ENCODE measurements around the gene ATP11C. TPM values are rescaled to one million over a fixed set of nuclear protein-coding genes. Genes with fewer than 3 reads are reported as not detected.
A peak's percentile ranks its signal among the peaks of the same experiment; 100 is the strongest.

ATP11C gene
- total and polyA plus RNA-seq, 2 of the 4 experiments (the other 2 are of a cell fraction) = 19.3 to 40.0 TPM

GRCh38 chrX:139831675-139832456 lies 101.0 kb downstream of the ATP11C start:
- Histone ChIP-seq H2BK120ac (ENCODE audit: low read depth, low read length) (no peak overlapping the region), H4K20me1 (ENCODE audit: insufficient read depth, low read length) (no peaks in the 10 kb centered on the region), H4K91ac (ENCODE audit: insufficient read depth, low read depth, low read length) (no peak overlapping the region), H2AK9ac (replicated peaks; ENCODE audit: low read depth, low read length, poor library complexity) (no peak overlapping the region), H2BK5ac (ENCODE audit: low read depth, low read length, poor library complexity, severe bottlenecking) (no peak overlapping the region), H4K5ac (ENCODE audit: low read depth, low read length) (no peak overlapping the region), H3K27me3 (ENCODE audit: control insufficient read depth, insufficient read depth, low read length) (no peaks in the 10 kb centered on the region), H3K4ac (ENCODE audit: low read depth, low read length) (no peak overlapping the region), H3K36me3 (ENCODE audit: control insufficient read depth, insufficient read depth, low read length) (no peaks in the 10 kb centered on the region), H2BK20ac (ENCODE audit: low read depth, low read length) (no peak overlapping the region), H3K14ac (replicated peaks; ENCODE audit: low read depth, low read length) (no peak overlapping the region), H2AFZ (replicated peaks; ENCODE audit: low read length, poor library complexity) (no peak overlapping the region), H3K56ac (ENCODE audit: extremely low read depth, insufficient read depth, low read length) (no peak overlapping the region), H2BK15ac (ENCODE audit: low read depth, low read length) (no peak overlapping the region), H2AK5ac (ENCODE audit: low read depth, low read length) (no peak overlapping the region), H3K4me2 (ENCODE audit: low read depth, low read length) (peak overlapping the region; percentile 66; the same call in 1 of the 2 replicates), H3K9ac (ENCODE audit: low read depth, low read length) (no peak overlapping the region), H3K9me3 (ENCODE audit: control insufficient read depth, insufficient read depth, low read length) (no peaks in the 10 kb centered on the region), H3K18ac (ENCODE audit: low read depth, low read length) (no peak overlapping the region), H3K4me1 (ENCODE audit: control insufficient read depth, insufficient read depth, low read length) (peaks cover 7% of the 10 kb centered on the region), H3K27ac (ENCODE audit: insufficient read depth, low read length) (no peak overlapping the region), H3K23ac (ENCODE audit: low read depth, low read length) (no peak overlapping the region), H3K79me1 (ENCODE audit: low read depth in 1 of 2, low read length in 2 of 2) (peaks cover 7 to 12% of the 10 kb centered on the region in 2 experiments), H4K8ac (ENCODE audit: low read depth in 2 of 2, low read length in 2 of 2) (no peak overlapping the region), H3K9me1 (ENCODE audit: insufficient read depth, low read length) (no peaks in the 10 kb centered on the region), H3K4me3 (ENCODE audit: insufficient read depth, low read depth, low read length) (no peak overlapping the region)
- ChIA-PET CTCF (interaction anchor here (0.8 kb wide), 1 partner anchor 27 kb away, joined by 3 read pairs; no protein-coding TSS in a partner anchor), POLR2A (ENCODE audit: unreplicated experiment) (no interaction called here)
- peak; percentile 70 for DNase-seq
- in situ Hi-C loops (cut with MboI; ENCODE audit: low sequenced_read_pairs) = no loop called here
- WGBS, 2 experiments (ENCODE audit: extremely low coverage in 2 of 2, insufficient read length in 1 of 2) = 33% methylated on average over 1 of the region's 3 CpGs; no CpG with 5 or more reads in 1 of the 2 experiments
- no TSS peak for BruUV-seq (replicated peaks)
- dilution Hi-C loops (cut with HindIII; ENCODE audit: low sequenced_read_pairs, unreplicated experiment) = no loop called here
- intact Hi-C loops (cut with micrococcal nuclease) = loop anchor here (2.0 to 5.0 kb wide), 2 partner anchors 49 to 100 kb away; partner anchors contain the start of gene ATP11C
- TF ChIP-seq MAZ (IDR thresholded peaks at IDR 0.05; ENCODE audit: borderline replicate concordance, low read depth, low read length) (no peak), RCOR1 (IDR thresholded peaks at IDR 0.05; ENCODE audit: insufficient replicate concordance, low read length) (no peak), CHD1 (IDR thresholded peaks at IDR 0.05; ENCODE audit: low read depth, low read length) (no peak), RFX5 (IDR thresholded peaks at IDR 0.05; ENCODE audit: low read depth, low read length) (no peak), RAD21 (IDR thresholded peaks at IDR 0.05; ENCODE audit: low read length) (no peak), USF2 (IDR thresholded peaks at IDR 0.05; ENCODE audit: low read depth, low read length) (no peak)
- peak; percentile 78 for ATAC-seq (ENCODE audit: low read depth)
